Activated B cell treated with CpG ODN at 0.5 μM for 24 hours (primary cell): ENCODE measurements around the gene POU3F4. TPM values are rescaled to one million over a fixed set of nuclear protein-coding genes. Genes with fewer than 3 reads are reported as not detected.

Experiments used
- ATAC-seq: fragments of 200-7000 bp; cut with Tn5 transposase; one replicate; pipeline ENCODE4 v1.10.0; 2021; ENCODE audit warnings: low read depth, mild to moderate bottlenecking, moderate library complexity
- CTCF ChIA-PET: fragments of 350-600 bp; sonication (Branson Sonifier 250); formaldehyde crosslinking; loops from one replicate; lab custom pipeline; 2021; ENCODE audit warnings: antibody characterized with exemption; lab: Charles Lee
- POLR2A ChIA-PET: fragments of 350-600 bp; sonication (Branson Sonifier 250); formaldehyde crosslinking; loops from one replicate; lab custom pipeline; 2021; ENCODE audit warnings: antibody characterized with exemption; lab: Charles Lee
- DNase-seq: peaks from one replicate; pipeline ENCODE4 v3.0.0; 2022
- H3K27ac Mint-ChIP-seq: one replicate; pipeline ENCODE4 v1.8.0; 2020; ENCODE audit warnings: mixed read lengths
- H3K27me3 Mint-ChIP-seq: one replicate; pipeline ENCODE4 v1.8.0; 2021; ENCODE audit warnings: mixed read lengths
- H3K36me3 Mint-ChIP-seq: one replicate; pipeline ENCODE4 v1.8.0; 2021; ENCODE audit warnings: low read depth, mixed read lengths
- H3K4me1 Mint-ChIP-seq: one replicate; pipeline ENCODE4 v1.8.0; 2021; ENCODE audit warnings: mixed read lengths
- H3K4me3 Mint-ChIP-seq: one replicate; pipeline ENCODE4 v1.8.0; 2020; ENCODE audit warnings: mild to moderate bottlenecking, mixed read lengths
- H3K9me3 Mint-ChIP-seq: one replicate; pipeline ENCODE4 v1.8.0; 2020; ENCODE audit warnings: mixed read lengths
- CTCF ChIP-seq: fragments of 200-600 bp; IDR thresholded peaks from one replicate; pipeline ENCODE4 v1.8.0; 2022; ENCODE audit warnings: antibody characterized with exemption, mild to moderate bottlenecking
- intact Hi-C: fragments of 100-400 bp; cut with micrococcal nuclease; formaldehyde crosslinking; loops from one replicate; pipeline ENCODE4 v1.15.1; 2024
- total RNA-seq: library from RNA; stranded (reverse); gene quantifications from 2 replicates; pipeline ENCODE4 v1.2.3, GENCODE V29; 2022

Gene POU3F4
- total RNA-seq, 1 donor from 2014 or later: not detected

DNA sequence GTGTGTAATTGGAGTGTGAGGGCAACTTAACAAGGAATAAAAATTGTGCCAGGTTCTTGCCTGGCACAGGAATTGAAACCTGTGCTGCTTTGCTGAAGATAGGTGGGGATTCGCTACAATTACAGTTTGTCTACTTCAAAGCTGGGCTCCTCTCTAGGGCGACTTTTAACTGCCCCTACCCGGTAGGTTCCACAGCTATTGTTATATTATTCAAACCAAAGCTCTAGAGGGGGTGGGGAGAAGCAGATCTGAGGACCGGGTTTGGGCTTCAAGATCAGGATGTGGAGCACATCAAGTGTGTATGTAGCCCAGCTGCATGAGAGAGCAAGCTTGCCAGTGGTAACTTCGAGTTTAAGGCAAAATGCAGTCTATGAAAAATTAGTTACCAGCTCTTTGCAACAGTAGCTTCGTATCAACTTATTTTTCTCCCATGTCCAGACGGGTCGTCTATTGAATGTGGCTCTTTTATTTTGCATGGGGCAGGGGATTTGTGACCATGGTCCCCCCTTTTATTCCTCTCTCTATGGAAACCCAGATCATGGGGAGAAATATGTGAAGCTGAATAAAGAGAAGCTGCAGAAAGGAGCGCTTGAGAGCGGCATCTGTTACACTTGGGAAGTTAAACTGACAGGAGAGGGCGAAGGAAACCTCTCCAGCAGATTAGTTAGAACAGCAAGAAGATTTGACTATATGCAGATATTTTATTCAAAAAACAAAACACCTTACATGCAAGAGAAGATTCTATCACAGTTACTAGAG lies 3.2 kb upstream of the POU3F4 start:
- intact Hi-C loops: no loop called here
- peaks cover 24% of the 10 kb centered on the region for H3K27me3 Mint-ChIP-seq
- H3K9me3 Mint-ChIP-seq: no peaks in the 10 kb centered on the region
- ChIA-PET POLR2A (no interaction called here), CTCF (no interaction called here)
- H3K4me3 Mint-ChIP-seq: no peak overlapping the region
- H3K27ac Mint-ChIP-seq: no peak overlapping the region
- no peak for TF ChIP-seq CTCF
- no peaks in the 10 kb centered on the region for H3K36me3 Mint-ChIP-seq
- H3K4me1 Mint-ChIP-seq: peaks cover 2% of the 10 kb centered on the region
- DNase-seq: no peak
- ATAC-seq: no peak

GRCh38 chrX:83508526-83509253 lies 600 bp downstream of the POU3F4 start:
- H3K27me3 Mint-ChIP-seq: peaks cover 26% of the 10 kb centered on the region
- ChIA-PET POLR2A (no interaction called here), CTCF (no interaction called here)
- TF ChIP-seq CTCF: no peak
- no peaks in the 10 kb centered on the region for H3K36me3 Mint-ChIP-seq
- H3K4me3 Mint-ChIP-seq: no peak overlapping the region
- intact Hi-C loops: no loop called here
- ATAC-seq: no peak
- no peaks in the 10 kb centered on the region for H3K9me3 Mint-ChIP-seq
- DNase-seq: no peak
- H3K4me1 Mint-ChIP-seq: peaks cover 2% of the 10 kb centered on the region
- H3K27ac Mint-ChIP-seq: no peak overlapping the region

GRCh38 chrX:83509254-83509801 lies 1.2 kb downstream of the POU3F4 start:
- TF ChIP-seq CTCF: no peak
- DNase-seq (no peak), ATAC-seq (no peak)
- ChIA-PET CTCF (no interaction called here), POLR2A (no interaction called here)
- H3K9me3 Mint-ChIP-seq: no peaks in the 10 kb centered on the region
- no peaks in the 10 kb centered on the region for H3K36me3 Mint-ChIP-seq
- H3K27ac Mint-ChIP-seq: no peak overlapping the region
- peaks cover 22% of the 10 kb centered on the region for H3K27me3 Mint-ChIP-seq
- peaks cover 2% of the 10 kb centered on the region for H3K4me1 Mint-ChIP-seq
- H3K4me3 Mint-ChIP-seq: no peak overlapping the region
- intact Hi-C loops: no loop called here

- Mint-ChIP-seq H3K4me1 (peaks cover 2% of the 10 kb centered on the region), H3K9me3 (no peaks in the 10 kb centered on the region), H3K27ac (no peak overlapping the region), H3K27me3 (peaks cover 19% of the 10 kb centered on the region), H3K36me3 (no peaks in the 10 kb centered on the region), H3K4me3 (no peak overlapping the region)
- ChIA-PET CTCF (no interaction called here), POLR2A (no interaction called here)
- no peak for TF ChIP-seq CTCF
- no peak for ATAC-seq
- intact Hi-C loops: no loop called here
- no peak for DNase-seq
Measured at GRCh38 chrX:83510510-83511062, 2.5 kb downstream of the POU3F4 start.

- intact Hi-C loops: no loop called here
- no peak overlapping the region for H3K4me3 Mint-ChIP-seq
- ATAC-seq: no peak
- H3K9me3 Mint-ChIP-seq: no peaks in the 10 kb centered on the region
- no peaks in the 10 kb centered on the region for H3K36me3 Mint-ChIP-seq
- no peak for TF ChIP-seq CTCF
- DNase-seq: no peak
- peaks cover 2% of the 10 kb centered on the region for H3K4me1 Mint-ChIP-seq
- no peak overlapping the region for H3K27ac Mint-ChIP-seq
- ChIA-PET POLR2A (no interaction called here), CTCF (no interaction called here)
- peaks cover 18% of the 10 kb centered on the region for H3K27me3 Mint-ChIP-seq
Measured at GRCh38 chrX:83511208-83511607, 3.1 kb downstream of the POU3F4 start.
